Islet precursor cell (in vitro differentiated cells): ENCODE results near the gene ALDH9A1.

Experiments
- DNase-seq: peaks from one replicate; pipeline ENCODE4 v3.0.0-alpha.2; 2018

The ALDH9A1 gene

GRCh38 chr1:165616987-165617546, 81.3 kb downstream of the ALDH9A1 start:
- DNase-seq: no peak

GRCh38 chr1:165616054-165616612, 82.2 kb downstream of the ALDH9A1 start:
- DNase-seq: no peak
